NCI-H2081 treated with DMSO at 0.1 percent for 48 hours (cell line): Measurements from ENCODE around the gene ITGAD.

Experiments
- DNase-seq: peaks from one replicate; lab custom pipeline; 2025; lab: John Stamatoyannopoulos, UW

The ITGAD gene

DNA sequence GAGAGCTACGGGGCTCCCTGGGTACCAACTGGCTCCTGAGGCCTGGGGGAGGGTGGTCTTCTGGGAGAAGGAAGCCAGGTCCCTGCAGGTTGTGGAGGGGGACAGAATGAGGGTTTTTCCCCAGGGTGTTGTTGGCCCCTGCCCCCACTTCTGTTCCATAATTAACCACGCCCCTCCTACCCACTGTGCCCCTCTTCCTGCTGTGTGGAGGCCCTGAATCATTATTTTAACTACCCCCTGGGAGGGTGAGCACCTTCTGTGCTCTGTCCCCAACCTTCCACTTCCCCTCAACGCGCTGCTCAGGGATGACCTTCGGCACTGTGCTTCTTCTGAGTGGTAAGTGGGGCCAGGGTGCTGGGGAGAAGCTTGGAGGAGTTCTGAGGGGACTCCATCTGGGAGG, at the start of gene ITGAD:
Gene ITGAD, plus strand, starts transcription at position 280 of the 400 bp plus-strand sequence. Its CDS starts 26 bp downstream, at position 306.
- DNase-seq = no peak

GRCh38 chr16:31344712-31345111, 48.4 kb upstream of the ITGAD start:
- no peak for DNase-seq

DNA sequence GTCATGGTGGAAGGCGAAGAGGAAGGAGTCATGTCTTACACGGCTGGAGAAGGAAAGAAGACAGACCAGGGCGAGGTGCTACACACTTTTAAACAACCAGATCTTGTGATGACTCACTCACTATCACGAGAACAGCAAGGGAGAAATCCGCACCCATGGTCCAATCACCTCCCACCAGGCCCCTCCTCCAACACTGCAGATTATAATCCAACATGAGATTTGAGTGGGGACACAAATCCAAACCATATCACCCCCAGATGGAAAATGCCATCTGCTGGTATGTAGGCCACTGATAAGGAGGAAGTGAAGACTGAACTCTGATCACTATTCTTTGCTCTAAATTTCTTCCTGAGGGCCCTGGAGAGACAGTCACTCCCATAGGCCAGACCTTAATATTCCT, 45.7 kb upstream of the ITGAD start:
- DNase-seq = no peak

DNA sequence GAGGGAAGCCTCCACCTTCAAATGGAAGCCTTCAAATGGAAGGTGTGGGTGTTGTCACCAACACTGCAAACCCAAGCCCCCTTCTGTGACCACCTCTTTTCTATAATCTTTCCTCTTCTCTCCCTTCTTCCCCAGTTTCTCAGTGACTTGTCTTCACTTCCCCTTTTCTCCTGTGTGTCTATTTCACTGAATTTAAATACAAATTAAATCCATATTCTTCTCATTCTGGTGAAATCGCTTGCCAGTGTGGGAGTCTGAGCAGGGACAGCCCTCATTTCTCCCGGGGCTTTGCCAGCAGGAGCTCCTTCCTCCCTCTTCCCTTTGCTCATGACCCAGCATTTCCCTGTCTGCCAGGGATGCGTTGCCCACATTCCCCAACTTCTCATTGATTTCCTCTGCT, 44.6 kb upstream of the ITGAD start:
- DNase-seq = no peak

DNA sequence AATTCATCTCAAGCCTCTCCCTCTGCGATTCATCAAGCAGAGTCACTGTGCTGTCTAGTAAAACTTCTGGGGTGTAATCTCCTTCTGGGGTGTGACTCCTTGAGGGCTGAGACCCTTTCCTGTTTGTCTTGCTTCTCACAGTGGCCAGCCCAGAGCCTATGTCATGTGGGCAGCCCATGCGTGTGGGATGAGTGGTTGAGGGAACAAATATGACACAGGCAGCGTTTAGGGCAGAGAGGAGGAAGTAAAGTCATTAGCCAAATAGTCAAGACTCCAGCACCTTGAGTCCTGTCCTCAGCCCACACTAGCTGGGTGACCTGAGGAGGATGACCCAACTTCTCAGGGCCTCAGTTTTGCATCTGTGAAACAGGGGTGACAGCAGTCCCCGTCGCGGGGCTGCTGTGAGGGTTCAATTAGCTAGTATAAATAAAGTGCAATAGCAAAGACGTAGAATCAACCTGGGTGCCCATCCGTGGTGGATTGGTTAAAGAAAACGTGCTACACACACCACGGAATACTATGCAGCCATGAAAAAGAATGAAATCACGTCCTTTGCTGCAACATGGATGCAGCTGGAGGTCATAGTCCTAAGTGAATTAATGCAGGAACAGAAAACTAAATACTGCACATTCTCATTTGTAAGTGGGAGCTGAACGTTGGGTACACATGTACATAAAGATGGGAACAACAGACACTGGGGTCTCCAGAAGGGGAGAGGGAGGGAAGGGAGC, 42.7 kb upstream of the ITGAD start:
- DNase-seq = no peak

- no peak for DNase-seq
These were observed 41.7 kb upstream of the ITGAD start for GRCh38 chr16:31351246-31351941.

DNA sequence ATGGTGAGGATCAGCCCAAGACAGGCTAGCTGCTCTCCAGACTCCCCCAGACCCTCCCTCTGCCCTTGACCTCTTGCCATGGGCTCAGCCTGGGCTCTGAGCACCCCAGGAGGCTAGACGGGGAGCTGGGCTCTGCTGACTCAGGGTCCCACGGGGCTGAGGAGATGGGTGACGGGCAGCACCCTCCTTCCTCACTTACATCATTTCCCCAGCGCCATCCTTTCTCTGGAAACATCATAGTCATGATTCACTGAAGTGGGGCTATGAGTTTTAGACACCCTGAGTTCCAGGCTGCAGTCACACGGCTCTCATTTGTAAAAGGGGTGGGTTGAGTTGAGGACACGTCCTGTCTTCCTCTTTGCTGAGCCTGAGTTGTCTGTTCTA, 41.2 kb upstream of the ITGAD start:
- DNase-seq = no peak

DNA sequence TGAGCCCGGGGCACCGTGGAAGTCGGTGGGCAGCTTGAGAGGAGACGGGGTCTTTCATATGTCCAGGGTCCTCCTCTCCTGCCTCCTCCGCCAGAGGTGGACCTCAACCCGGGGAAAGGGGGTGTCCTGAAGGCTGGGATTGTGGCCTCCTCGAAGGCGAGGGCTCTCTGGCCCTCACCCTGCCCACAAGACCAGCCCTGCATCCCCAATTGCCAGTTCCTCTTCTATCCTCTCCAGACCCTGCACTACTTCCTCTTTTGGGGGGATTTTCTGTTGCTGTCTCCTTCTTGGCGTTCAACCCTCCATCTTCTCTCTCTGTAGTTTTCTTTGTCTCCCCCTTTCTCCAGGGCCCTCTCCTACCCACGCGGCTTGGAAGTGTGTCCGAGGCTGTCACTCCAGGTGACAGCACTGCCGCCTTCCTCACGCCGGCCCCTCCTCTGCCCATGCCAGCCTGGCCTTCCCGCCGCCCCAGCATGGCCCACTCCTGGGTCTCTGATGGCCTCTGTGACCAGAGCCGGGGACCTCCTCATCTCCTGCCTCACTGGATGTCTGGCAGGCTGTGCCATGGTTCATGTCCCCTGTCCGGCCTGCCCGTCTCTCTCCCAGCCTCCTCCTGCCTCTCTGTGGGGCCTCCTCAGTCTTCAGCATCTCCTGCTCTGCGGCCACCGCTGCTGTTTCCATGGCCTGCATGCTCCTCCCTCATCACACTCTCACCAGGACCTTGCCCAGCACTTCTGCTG, 40.6 kb upstream of the ITGAD start:
- no peak for DNase-seq

DNA sequence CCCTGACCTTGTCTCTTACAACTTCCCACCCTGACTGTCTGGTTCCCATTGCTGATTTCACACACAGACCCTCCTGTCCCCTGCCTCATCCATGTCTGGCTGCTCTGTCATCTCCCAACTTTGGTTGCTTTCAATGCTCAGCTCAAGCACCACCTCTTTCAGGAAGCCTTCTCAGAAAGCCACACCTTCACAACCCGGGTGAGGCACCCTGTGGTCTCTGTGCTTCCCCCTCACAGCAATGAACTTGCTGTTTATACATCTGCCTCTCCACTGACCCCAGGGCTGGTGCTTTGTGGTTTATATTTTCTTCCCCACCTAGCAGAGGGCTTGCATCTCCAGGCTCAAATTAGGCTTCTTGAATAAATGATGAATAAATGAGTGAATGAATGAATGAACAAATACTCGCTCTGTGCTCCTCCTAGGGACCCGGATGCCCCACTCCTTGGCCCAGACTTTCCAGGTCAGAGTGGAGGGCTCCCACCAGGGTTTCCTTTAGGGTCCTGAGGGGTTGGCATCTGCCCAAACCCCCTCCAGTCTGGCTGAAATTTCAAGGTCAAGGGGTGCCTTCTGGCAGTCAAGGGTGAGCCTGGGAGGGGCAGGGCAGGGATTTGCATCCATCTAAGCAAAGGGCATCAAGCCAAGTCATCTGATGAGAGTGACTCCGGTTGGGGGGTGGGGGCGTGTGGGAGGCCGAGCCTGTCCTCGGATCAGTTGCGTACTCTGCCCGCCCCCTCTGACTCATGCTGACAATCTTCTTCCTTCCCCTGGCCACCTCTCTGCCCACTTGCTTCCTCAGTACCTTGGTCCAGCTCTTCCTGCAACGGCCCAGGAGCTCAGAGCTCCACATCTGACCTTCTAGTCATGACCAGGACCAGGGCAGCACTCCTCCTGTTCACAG, 38.5 kb upstream of the ITGAD start, which contains the start of gene ITGAX:
Gene ITGAX, plus strand, starts transcription at position 783 of the 898 bp plus-strand sequence. Its CDS starts 79 bp downstream, at position 862.
- DNase-seq = no peak

- no peak for DNase-seq
These were observed 37.6 kb upstream of the ITGAD start for GRCh38 chr16:31355431-31356100.

DNA sequence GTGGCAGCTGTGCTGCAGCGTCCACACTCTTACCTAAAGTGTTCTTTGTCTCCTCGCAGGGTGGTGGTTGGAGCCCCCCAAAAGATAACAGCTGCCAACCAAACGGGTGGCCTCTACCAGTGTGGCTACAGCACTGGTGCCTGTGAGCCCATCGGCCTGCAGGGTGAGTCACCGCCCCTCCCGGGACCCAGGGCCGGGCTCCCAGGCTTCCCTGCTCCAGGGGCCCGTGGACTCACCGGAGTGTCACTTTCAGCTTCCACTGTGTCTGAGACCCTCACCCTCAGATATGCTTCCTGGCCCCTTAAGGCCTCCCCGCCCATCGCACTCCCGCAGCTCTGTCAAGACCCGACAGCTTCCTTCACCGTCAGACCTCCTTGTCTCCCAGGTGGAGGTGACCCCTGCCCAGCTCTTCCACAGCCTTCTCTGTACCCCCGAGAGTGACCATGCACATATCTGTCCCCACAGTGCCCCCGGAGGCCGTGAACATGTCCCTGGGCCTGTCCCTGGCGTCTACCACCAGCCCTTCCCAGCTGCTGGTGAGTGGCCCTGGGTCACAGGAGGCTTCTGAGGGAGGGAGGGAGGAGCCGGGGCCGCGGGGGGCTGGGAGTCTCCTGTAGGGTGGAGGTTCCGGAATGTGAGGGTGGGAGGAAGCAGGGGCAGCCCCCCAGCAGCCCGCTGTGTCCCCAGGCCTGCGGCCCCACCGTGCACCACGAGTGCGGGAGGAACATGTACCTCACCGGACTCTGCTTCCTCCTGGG, 36.4 kb upstream of the ITGAD start:
- DNase-seq = no peak

DNA sequence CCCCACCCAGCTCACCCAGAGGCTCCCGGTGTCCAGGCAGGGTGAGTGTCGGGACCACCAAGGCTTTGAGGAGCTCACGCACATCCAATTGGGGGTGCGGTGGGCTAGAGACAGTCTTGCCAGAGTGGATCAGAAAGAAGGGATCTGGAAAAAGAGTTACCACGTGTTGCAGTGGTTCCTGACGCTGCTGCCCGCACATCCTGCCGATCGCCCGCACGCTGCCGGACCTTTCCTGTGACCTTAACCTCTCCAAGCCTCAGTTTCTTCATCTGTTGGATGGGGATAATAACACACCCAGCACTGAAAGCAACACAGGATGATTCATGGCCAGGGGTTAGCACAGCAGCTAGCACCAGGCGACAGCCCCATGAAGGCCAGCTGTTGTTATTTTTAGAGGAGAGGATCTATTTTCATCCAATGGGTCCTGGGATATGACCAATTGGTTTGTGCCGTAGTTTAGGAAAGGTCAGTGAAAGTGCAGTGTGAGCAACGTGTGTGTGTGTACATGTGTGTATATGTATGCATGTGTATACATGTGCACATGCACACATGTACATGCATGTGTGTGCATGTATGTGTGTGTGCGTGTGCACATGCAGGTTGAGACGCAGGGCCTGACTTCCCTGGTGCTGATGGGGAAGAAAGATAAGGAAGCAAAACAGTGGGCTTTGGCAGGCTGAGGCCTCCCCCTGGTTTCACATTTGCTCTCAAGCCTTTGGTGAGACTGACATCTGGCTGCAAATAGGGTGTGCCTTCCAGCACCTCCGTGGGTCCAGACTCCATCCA, 35.6 kb upstream of the ITGAD start:
- DNase-seq = no peak

GRCh38 chr16:31360251-31360650, 32.9 kb upstream of the ITGAD start:
- DNase-seq = no peak

- DNase-seq = no peak
These were observed 31.7 kb upstream of the ITGAD start for GRCh38 chr16:31361201-31362110.

- DNase-seq = no peak
These were observed 30.4 kb upstream of the ITGAD start for GRCh38 chr16:31362476-31363405.

DNA sequence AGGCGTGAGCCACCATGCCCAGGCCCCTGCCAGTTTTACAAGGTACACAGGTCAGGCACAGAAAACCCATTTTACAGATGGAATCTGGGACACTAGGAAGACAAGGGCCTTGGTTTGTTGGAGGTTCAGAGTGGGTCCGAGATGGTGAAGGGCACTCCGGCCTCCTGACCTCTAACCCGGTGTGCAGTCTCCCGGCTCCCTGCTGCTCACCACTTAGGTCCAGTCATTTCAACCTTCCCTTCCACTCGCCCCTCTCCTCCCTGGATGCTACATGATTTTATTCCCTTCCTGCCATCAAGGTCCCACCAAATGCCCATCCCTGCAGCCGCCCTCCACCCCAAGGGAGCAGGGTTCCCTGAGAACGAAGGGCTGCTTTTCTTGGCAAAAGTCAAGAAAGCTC, 29.4 kb upstream of the ITGAD start:
- no peak for DNase-seq

- no peak for DNase-seq
These were observed 28.7 kb upstream of the ITGAD start for GRCh38 chr16:31364421-31364820.
